Panc1 (cell line): ENCODE results near the gene LATS1. TPM values are rescaled to one million over a fixed set of nuclear protein-coding genes. Genes with fewer than 3 reads are reported as not detected.

Source experiments
- ATAC-seq: fragments of 200-7000 bp; cut with Tn5 transposase; 2 replicates; pipeline ENCODE4 v1.9.1; 2020; ENCODE audit warnings: mild to moderate bottlenecking, moderate library complexity
- BruUV-seq: library from RNA; stranded (reverse); fragments of 400-500 nt; replicated peaks from 2 replicates; lab custom pipeline; 2021; lab: Mats Ljungman, UMichigan
- CTCF ChIA-PET: fragments of 300-600 bp; sonication (Branson Sonifier 250); formaldehyde crosslinking; loops from one replicate; lab custom pipeline; 2022; ENCODE audit warnings: antibody characterized with exemption; lab: Charles Lee
- POLR2A ChIA-PET: fragments of 300-600 bp; sonication (Branson Sonifier 250); formaldehyde crosslinking; loops from one replicate; lab custom pipeline; 2022; ENCODE audit warnings: antibody characterized with exemption; lab: Charles Lee
- DNase-seq: peaks from one replicate; pipeline ENCODE4 v3.0.0-alpha.2; 2010; ENCODE audit warnings: low read depth, low spot score
- H3K27ac ChIP-seq: 2 replicates; pipeline ENCODE4 v1.5.1; 2011; ENCODE audit warnings: mild to moderate bottlenecking, low read length, inconsistent platforms
- H3K27me3 ChIP-seq: fragments of 200-500 bp; sonication (Bioruptor generic); 2 replicates; pipeline ENCODE4 v1.6.0; 2014; ENCODE audit warnings: low read length, inconsistent platforms; ENCODE audit not compliant: control insufficient read depth, insufficient read depth
- H3K36me3 ChIP-seq: fragments of 200-500 bp; sonication (Bioruptor generic); 2 replicates; pipeline ENCODE4 v1.5.1; 2014; ENCODE audit warnings: inconsistent platforms, mild to moderate bottlenecking, low read length, moderate library complexity; ENCODE audit not compliant: control insufficient read depth, insufficient read depth
- H3K4me1 ChIP-seq: 2 replicates; pipeline ENCODE4 v1.5.1; 2011; ENCODE audit warnings: inconsistent platforms, mild to moderate bottlenecking, low read length, moderate library complexity; ENCODE audit not compliant: control insufficient read depth, insufficient read depth
- H3K4me3 ChIP-seq, 2 experiments: 2 replicates each; pipeline ENCODE4 v1.5.1; 2011 to 2012; ENCODE audit warnings: low read depth in 2 of 2, low read length in 2 of 2, mild to moderate bottlenecking in 2 of 2, inconsistent platforms in 1 of 2, moderate library complexity in 1 of 2
- H3K9me3 ChIP-seq: fragments of 200-500 bp; sonication (Bioruptor generic); 2 replicates; pipeline ENCODE4 v1.5.1; 2014; ENCODE audit warnings: low read depth, mild to moderate bottlenecking, inconsistent platforms, low read length, moderate library complexity; ENCODE audit not compliant: control insufficient read depth, insufficient read depth
- POLR2AphosphoS5 ChIP-seq: IDR thresholded peaks from 2 replicates; pipeline ENCODE4 v1.6.1; 2012; ENCODE audit warnings: mild to moderate bottlenecking, low read depth, low read length, moderate library complexity
- REST ChIP-seq, 2 experiments: IDR thresholded peaks; 2 replicates each; pipeline ENCODE4 v1.6.1; 2011 to 2012; ENCODE audit warnings: low read depth in 2 of 2, control low read depth in 1 of 2, low read length in 1 of 2, mild to moderate bottlenecking in 1 of 2, moderate library complexity in 1 of 2; ENCODE audit not compliant: insufficient read depth in 1 of 2
- SIN3A ChIP-seq: IDR thresholded peaks from 2 replicates; pipeline ENCODE4 v1.6.1; 2012; ENCODE audit warnings: low read depth, mild to moderate bottlenecking, low read length, moderate library complexity, borderline replicate concordance; ENCODE audit not compliant: insufficient read depth
- TCF7L2 ChIP-seq: IDR thresholded peaks from 2 replicates; pipeline ENCODE4 v1.6.1; 2011; ENCODE audit warnings: mild to moderate bottlenecking, low read depth, low read length, inconsistent platforms
- in situ Hi-C: cut with HindIII; loops from 2 replicates; pipeline ENCODE4 v1.10.0; 2016; ENCODE audit warnings: low sequenced_read_pairs, low pct_unique_long_range_greater_than_20kb
- intact Hi-C: fragments of 100-400 bp; cut with micrococcal nuclease; formaldehyde crosslinking; loops from one replicate; pipeline ENCODE4 v1.10.0; 2022; ENCODE audit not compliant: unreplicated experiment
- total RNA-seq: library from RNA; stranded (reverse); gene quantifications from one replicate; pipeline ENCODE4 v1.2.1, GENCODE V29; 2021; ENCODE audit not compliant: unreplicated experiment
- TF ChIP-seq, protein P1 (sequence below): fragments of 450-650 bp; IDR thresholded peaks from 2 replicates; pipeline ENCODE4 v1.5.1; 2017; ENCODE audit warnings: mild to moderate bottlenecking

LATS1 gene
- total RNA-seq, 1 experiment from 2014 or later: 36.0 TPM

- in situ Hi-C loops: no loop called here
These were observed 680 bp downstream of the LATS1 start for GRCh38 chr6:149717255-149717587.

DNA sequence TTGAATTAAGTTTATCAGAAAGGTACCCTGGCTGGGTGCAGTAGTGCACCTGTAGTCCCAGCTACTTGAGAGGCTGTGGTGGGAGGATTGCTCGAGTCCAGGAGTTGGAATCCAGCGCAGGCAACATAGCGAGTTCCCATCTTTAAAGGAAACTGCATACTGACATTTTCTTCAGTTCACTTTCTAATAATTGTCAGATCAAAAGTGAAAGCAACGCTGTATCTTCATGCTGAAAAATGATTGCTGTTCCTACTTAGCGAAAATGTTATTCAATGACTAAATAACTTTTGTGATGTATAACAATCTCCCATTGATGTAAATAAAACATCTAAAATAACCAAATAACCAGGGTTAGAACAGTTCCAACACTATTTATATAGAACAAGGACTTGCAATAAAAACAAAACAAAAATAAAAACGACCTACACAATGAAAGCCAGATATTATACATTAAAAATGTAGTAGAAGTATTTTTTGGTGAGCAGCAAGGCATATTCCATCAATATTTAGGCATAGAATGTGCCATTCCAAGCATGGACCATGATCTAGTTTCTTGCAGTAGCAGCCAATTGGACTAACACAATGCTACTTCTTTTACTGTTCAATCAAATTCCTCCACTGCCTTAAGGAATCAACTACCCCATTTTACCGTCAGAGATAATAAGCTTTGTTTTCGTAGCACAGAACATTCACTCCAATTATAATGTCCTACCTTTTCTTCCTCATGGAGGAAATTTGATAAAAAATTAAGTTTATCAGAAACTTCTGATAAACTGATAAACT, 1.5 kb downstream of the LATS1 start:
- Histone ChIP-seq H3K27me3 (no peaks in the 10 kb centered on the region), H3K27ac (peak overlapping the region; percentile 99), H3K4me3 (peak overlapping the region; percentile 93 to 96), H3K36me3 (no peaks in the 10 kb centered on the region; the same call in 1 of the 2 replicates), H3K4me1 (peaks cover 2% of the 10 kb centered on the region; the same call in 1 of the 2 replicates), H3K9me3 (no peaks in the 10 kb centered on the region)
- TSS peak; percentile 70 for BruUV-seq
- DNase-seq: no peak
- ChIA-PET CTCF (no interaction called here), POLR2A (no interaction called here)
- intact Hi-C loops (no loop called here), in situ Hi-C loops (no loop called here)
- no peak for ATAC-seq
- TF ChIP-seq, protein P1, sequence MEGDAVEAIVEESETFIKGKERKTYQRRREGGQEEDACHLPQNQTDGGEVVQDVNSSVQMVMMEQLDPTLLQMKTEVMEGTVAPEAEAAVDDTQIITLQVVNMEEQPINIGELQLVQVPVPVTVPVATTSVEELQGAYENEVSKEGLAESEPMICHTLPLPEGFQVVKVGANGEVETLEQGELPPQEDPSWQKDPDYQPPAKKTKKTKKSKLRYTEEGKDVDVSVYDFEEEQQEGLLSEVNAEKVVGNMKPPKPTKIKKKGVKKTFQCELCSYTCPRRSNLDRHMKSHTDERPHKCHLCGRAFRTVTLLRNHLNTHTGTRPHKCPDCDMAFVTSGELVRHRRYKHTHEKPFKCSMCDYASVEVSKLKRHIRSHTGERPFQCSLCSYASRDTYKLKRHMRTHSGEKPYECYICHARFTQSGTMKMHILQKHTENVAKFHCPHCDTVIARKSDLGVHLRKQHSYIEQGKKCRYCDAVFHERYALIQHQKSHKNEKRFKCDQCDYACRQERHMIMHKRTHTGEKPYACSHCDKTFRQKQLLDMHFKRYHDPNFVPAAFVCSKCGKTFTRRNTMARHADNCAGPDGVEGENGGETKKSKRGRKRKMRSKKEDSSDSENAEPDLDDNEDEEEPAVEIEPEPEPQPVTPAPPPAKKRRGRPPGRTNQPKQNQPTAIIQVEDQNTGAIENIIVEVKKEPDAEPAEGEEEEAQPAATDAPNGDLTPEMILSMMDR: no peak
- TF ChIP-seq SIN3A (no peak), TCF7L2 (no peak), POLR2AphosphoS5 (no peak), REST (IDR thresholded peaks at IDR 0.05; ENCODE audit: insufficient read depth in 1 of 2, low read depth in 2 of 2, low read length in 1 of 2) (no peak)

More at GRCh38 chr6:149717255-149717587, 680 bp downstream of the LATS1 start:
- Histone ChIP-seq H3K27ac (peak overlapping the region; percentile 99), H3K36me3 (no peaks in the 10 kb centered on the region; the same call in 1 of the 2 replicates), H3K9me3 (no peaks in the 10 kb centered on the region), H3K27me3 (no peaks in the 10 kb centered on the region), H3K4me1 (peaks cover 2% of the 10 kb centered on the region; the same call in 1 of the 2 replicates), H3K4me3 (peak overlapping the region; percentile 93 to 96)
- ChIA-PET CTCF (no interaction called here), POLR2A (interaction anchor here (0.7 kb wide), 1 partner anchor 130 kb away, joined by 3 read pairs; no protein-coding TSS in a partner anchor)
- TF ChIP-seq, protein P1: no peak
- TF ChIP-seq TCF7L2: no peak
- no peak for TF ChIP-seq REST (IDR thresholded peaks at IDR 0.05; ENCODE audit: insufficient read depth in 1 of 2, low read depth in 2 of 2, low read length in 1 of 2)
- TF ChIP-seq POLR2AphosphoS5: no peak
- no peak for TF ChIP-seq SIN3A
- intact Hi-C loops: no loop called here
- ATAC-seq: peak; percentile 20
- BruUV-seq: no TSS peak
- DNase-seq: no peak
